ENCODE data around the gene HECTD2.
"Not testable (repeated sequence)": the region's sequence is repeated elsewhere in the genome, so short reads cannot be mapped to it uniquely, and the experiment has no call there.

The HECTD2 gene

GRCh38 chr10:91444211-91445182 lies 34.4 kb downstream of the HECTD2 start:
- TF ChIP-seq, protein P1, sequence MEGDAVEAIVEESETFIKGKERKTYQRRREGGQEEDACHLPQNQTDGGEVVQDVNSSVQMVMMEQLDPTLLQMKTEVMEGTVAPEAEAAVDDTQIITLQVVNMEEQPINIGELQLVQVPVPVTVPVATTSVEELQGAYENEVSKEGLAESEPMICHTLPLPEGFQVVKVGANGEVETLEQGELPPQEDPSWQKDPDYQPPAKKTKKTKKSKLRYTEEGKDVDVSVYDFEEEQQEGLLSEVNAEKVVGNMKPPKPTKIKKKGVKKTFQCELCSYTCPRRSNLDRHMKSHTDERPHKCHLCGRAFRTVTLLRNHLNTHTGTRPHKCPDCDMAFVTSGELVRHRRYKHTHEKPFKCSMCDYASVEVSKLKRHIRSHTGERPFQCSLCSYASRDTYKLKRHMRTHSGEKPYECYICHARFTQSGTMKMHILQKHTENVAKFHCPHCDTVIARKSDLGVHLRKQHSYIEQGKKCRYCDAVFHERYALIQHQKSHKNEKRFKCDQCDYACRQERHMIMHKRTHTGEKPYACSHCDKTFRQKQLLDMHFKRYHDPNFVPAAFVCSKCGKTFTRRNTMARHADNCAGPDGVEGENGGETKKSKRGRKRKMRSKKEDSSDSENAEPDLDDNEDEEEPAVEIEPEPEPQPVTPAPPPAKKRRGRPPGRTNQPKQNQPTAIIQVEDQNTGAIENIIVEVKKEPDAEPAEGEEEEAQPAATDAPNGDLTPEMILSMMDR (IDR thresholded peaks at IDR 0.05; ENCODE audit: insufficient read depth, low read length), result no peak
- TF ChIP-seq GABPA (IDR thresholded peaks at IDR 0.05; ENCODE audit: low read depth), result no peak
- TF ChIP-seq, protein P2, sequence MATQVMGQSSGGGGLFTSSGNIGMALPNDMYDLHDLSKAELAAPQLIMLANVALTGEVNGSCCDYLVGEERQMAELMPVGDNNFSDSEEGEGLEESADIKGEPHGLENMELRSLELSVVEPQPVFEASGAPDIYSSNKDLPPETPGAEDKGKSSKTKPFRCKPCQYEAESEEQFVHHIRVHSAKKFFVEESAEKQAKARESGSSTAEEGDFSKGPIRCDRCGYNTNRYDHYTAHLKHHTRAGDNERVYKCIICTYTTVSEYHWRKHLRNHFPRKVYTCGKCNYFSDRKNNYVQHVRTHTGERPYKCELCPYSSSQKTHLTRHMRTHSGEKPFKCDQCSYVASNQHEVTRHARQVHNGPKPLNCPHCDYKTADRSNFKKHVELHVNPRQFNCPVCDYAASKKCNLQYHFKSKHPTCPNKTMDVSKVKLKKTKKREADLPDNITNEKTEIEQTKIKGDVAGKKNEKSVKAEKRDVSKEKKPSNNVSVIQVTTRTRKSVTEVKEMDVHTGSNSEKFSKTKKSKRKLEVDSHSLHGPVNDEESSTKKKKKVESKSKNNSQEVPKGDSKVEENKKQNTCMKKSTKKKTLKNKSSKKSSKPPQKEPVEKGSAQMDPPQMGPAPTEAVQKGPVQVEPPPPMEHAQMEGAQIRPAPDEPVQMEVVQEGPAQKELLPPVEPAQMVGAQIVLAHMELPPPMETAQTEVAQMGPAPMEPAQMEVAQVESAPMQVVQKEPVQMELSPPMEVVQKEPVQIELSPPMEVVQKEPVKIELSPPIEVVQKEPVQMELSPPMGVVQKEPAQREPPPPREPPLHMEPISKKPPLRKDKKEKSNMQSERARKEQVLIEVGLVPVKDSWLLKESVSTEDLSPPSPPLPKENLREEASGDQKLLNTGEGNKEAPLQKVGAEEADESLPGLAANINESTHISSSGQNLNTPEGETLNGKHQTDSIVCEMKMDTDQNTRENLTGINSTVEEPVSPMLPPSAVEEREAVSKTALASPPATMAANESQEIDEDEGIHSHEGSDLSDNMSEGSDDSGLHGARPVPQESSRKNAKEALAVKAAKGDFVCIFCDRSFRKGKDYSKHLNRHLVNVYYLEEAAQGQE (IDR thresholded peaks at IDR 0.05; ENCODE audit: insufficient replicate concordance, low read depth), result no peak
- TF ChIP-seq SPI1 (IDR thresholded peaks at IDR 0.05; ENCODE audit: borderline replicate concordance, low read depth), result no peak
- TF ChIP-seq POLR2AphosphoS5 (IDR thresholded peaks at IDR 0.05; ENCODE audit: low read depth), result no peak
- no peak overlapping the region for H3K27ac ChIP-seq (replicated peaks)

GRCh38 chr10:91452063-91452462 lies 41.9 kb downstream of the HECTD2 start:
- Histone ChIP-seq H3K4me3 (replicated peaks; ENCODE audit: insufficient read depth, low read length) (no peak overlapping the region), H3K27me3 (ENCODE audit: insufficient read depth, poor library complexity, severe bottlenecking) (no peaks in the 10 kb centered on the region), H3K27ac (replicated peaks) (no peak overlapping the region)
- TF ChIP-seq, protein P1 (IDR thresholded peaks at IDR 0.05; ENCODE audit: insufficient read depth, low read length), result no peak
- TF ChIP-seq POLR2AphosphoS5 (IDR thresholded peaks at IDR 0.05; ENCODE audit: low read depth) (no peak), GABPA (IDR thresholded peaks at IDR 0.05; ENCODE audit: low read depth) (no peak), SPI1 (IDR thresholded peaks at IDR 0.05; ENCODE audit: borderline replicate concordance, low read depth) (no peak)
- TF ChIP-seq, protein P2 (IDR thresholded peaks at IDR 0.05; ENCODE audit: insufficient replicate concordance, low read depth), result no peak
- no peak for DNase-seq (ENCODE audit: low read depth in 1 of 2, low spot score in 1 of 2)

More at GRCh38 chr10:91444211-91445182, 34.4 kb downstream of the HECTD2 start:
- H3K27me3 ChIP-seq (ENCODE audit: insufficient read depth, poor library complexity, severe bottlenecking), result no peaks in the 10 kb centered on the region
- no peak overlapping the region for H3K4me3 ChIP-seq (replicated peaks; ENCODE audit: insufficient read depth, low read length)
- no peak for DNase-seq (ENCODE audit: low read depth in 1 of 2, low spot score in 1 of 2)

GRCh38 chr10:91453535-91453934 lies 43.4 kb downstream of the HECTD2 start:
- Histone ChIP-seq H3K27me3 (ENCODE audit: insufficient read depth, poor library complexity, severe bottlenecking) (no peaks in the 10 kb centered on the region), H3K27ac (replicated peaks) (no peak overlapping the region), H3K4me3 (replicated peaks; ENCODE audit: insufficient read depth, low read length) (no peak overlapping the region)
- no peak for TF ChIP-seq SPI1 (IDR thresholded peaks at IDR 0.05; ENCODE audit: borderline replicate concordance, low read depth)
- TF ChIP-seq GABPA (IDR thresholded peaks at IDR 0.05; ENCODE audit: low read depth), result no peak
- TF ChIP-seq POLR2AphosphoS5 (IDR thresholded peaks at IDR 0.05; ENCODE audit: low read depth), result no peak
- TF ChIP-seq, protein P2 (IDR thresholded peaks at IDR 0.05; ENCODE audit: insufficient replicate concordance, low read depth), result no peak
- TF ChIP-seq, protein P1 (IDR thresholded peaks at IDR 0.05; ENCODE audit: insufficient read depth, low read length), result no peak
- no peak for DNase-seq (ENCODE audit: low read depth in 1 of 2, low spot score in 1 of 2)

GRCh38 chr10:91455135-91455534 lies 45.0 kb downstream of the HECTD2 start:
- DNase-seq (ENCODE audit: low read depth in 1 of 2, low spot score in 1 of 2); H3K4me3 ChIP-seq (replicated peaks; ENCODE audit: insufficient read depth, low read length); H3K27me3 ChIP-seq (ENCODE audit: insufficient read depth, poor library complexity, severe bottlenecking); H3K27ac ChIP-seq (replicated peaks): not testable (repeated sequence)

Data from HL-60 (cell line).